Measurements from ENCODE around the gene ERF.

GRCh38 chr19:42246143-42246921 lies 8.6 kb downstream of the ERF start:
- TF ChIP-seq CTCF (IDR thresholded peaks at IDR 0.05 in 2 of 3, conservative IDR thresholded peaks at IDR 0.05 in 1 of 3; ENCODE audit: borderline replicate concordance in 1 of 3, insufficient read depth in 1 of 3, low read depth in 2 of 3, low read length in 2 of 3) = peak; percentile 67 to 85 (median 74); a peak in 5 of 6 replicates
- TF ChIP-seq POLR2AphosphoS5 (IDR thresholded peaks at IDR 0.05; ENCODE audit: low read depth, low read length) = peak; percentile 58
- TF ChIP-seq EGR1 (IDR thresholded peaks at IDR 0.05; ENCODE audit: low read depth) = no peak
- no peak for TF ChIP-seq EZH2 (IDR thresholded peaks at IDR 0.05)
- no peak for TF ChIP-seq POLR2A (IDR thresholded peaks at IDR 0.05; ENCODE audit: borderline replicate concordance, extremely low read depth, insufficient read depth, insufficient read length)
- TF ChIP-seq EZH2phosphoT487 (IDR thresholded peaks at IDR 0.05; ENCODE audit: borderline replicate concordance) = no peak
- no peak for TF ChIP-seq JUND (IDR thresholded peaks at IDR 0.05)
- no peak for TF ChIP-seq FOSL1 (IDR thresholded peaks at IDR 0.05; ENCODE audit: low read depth)
- TF ChIP-seq, protein P1, sequence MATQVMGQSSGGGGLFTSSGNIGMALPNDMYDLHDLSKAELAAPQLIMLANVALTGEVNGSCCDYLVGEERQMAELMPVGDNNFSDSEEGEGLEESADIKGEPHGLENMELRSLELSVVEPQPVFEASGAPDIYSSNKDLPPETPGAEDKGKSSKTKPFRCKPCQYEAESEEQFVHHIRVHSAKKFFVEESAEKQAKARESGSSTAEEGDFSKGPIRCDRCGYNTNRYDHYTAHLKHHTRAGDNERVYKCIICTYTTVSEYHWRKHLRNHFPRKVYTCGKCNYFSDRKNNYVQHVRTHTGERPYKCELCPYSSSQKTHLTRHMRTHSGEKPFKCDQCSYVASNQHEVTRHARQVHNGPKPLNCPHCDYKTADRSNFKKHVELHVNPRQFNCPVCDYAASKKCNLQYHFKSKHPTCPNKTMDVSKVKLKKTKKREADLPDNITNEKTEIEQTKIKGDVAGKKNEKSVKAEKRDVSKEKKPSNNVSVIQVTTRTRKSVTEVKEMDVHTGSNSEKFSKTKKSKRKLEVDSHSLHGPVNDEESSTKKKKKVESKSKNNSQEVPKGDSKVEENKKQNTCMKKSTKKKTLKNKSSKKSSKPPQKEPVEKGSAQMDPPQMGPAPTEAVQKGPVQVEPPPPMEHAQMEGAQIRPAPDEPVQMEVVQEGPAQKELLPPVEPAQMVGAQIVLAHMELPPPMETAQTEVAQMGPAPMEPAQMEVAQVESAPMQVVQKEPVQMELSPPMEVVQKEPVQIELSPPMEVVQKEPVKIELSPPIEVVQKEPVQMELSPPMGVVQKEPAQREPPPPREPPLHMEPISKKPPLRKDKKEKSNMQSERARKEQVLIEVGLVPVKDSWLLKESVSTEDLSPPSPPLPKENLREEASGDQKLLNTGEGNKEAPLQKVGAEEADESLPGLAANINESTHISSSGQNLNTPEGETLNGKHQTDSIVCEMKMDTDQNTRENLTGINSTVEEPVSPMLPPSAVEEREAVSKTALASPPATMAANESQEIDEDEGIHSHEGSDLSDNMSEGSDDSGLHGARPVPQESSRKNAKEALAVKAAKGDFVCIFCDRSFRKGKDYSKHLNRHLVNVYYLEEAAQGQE (IDR thresholded peaks at IDR 0.05; ENCODE audit: low read depth) = no peak
- no peak for TF ChIP-seq ZNF274 (IDR thresholded peaks at IDR 0.05; ENCODE audit: low read depth, low read length)
- no peak for TF ChIP-seq ELF1 (IDR thresholded peaks at IDR 0.05; ENCODE audit: borderline replicate concordance, low read depth)
